Fibroblast of lung (primary cell): ENCODE data around the gene C19orf67.
"Not testable (repeated sequence)": the region's sequence is repeated elsewhere in the genome, so short reads cannot be mapped to it uniquely, and the experiment has no call there.

ENCODE experiments used
- CTCF ChIP-seq, 2 donors: IDR thresholded peaks in 1 of 2; conservative IDR thresholded peaks in 1 of 2; 1 replicate in 1 of 2; 2 replicates in 1 of 2; pipeline ENCODE4 v1.5.1; 2011 to 2012; ENCODE audit warnings: low read length in 2 of 2, control low read depth in 1 of 2, inconsistent platforms in 1 of 2, low read depth in 1 of 2, mild to moderate bottlenecking in 1 of 2
- EZH2 ChIP-seq: IDR thresholded peaks from 2 replicates; pipeline ENCODE4 v1.5.1; 2012; ENCODE audit warnings: low read length, control low read depth, mild to moderate bottlenecking; ENCODE audit errors: missing control alignments

GRCh38 chr19:14042659-14043608, 42.6 kb downstream of the C19orf67 start:
- TF ChIP-seq EZH2, result not testable (repeated sequence)
- peak; percentile 47 to 62 for TF ChIP-seq CTCF (conservative IDR thresholded peaks at IDR 0.05 in 1 of 2, IDR thresholded peaks at IDR 0.05 in 1 of 2; ENCODE audit: low read depth in 1 of 2, low read length in 2 of 2)
